Sciatic nerve (tissue), 1 donor: ENCODE results near the gene CCDC190. TPM values are rescaled to one million over a fixed set of nuclear protein-coding genes. Genes with fewer than 3 reads are reported as not detected.

Experiments used
- total RNA-seq: library from RNA; stranded (reverse); fragmentation: NEBNext Ultra II Directional; extraction: Animal tissue kit (Norgen Biotek cat#: 25700); gene quantifications from one replicate; pipeline ENCODE4 v1.2.1, GENCODE V29; 2021
- donor health status: DM: no; HTN: no; CAD: no.

The CCDC190 gene
- total RNA-seq, 1 donor from 2014 or later = 0.22 TPM

Other genes with a start within 250 kb of the CCDC190 start
- gene DDR2, start 228.7 kb downstream of the CCDC190 start, total RNA-seq = 132 TPM
- 26.3 TPM for gene HSD17B7, start 70.5 kb downstream of the CCDC190 start, total RNA-seq
- gene RGS4, start 208.2 kb upstream of the CCDC190 start, total RNA-seq = 10.7 TPM